ENCODE data around the gene JMJD1C. TPM values are rescaled to one million over a fixed set of nuclear protein-coding genes. Genes with fewer than 3 reads are reported as not detected.
A peak's percentile ranks its signal among the peaks of the same experiment; 100 is the strongest.

JMJD1C gene
- total RNA-seq, 1 experiment from 2014 or later = 180 TPM

- Mint-ChIP-seq H3K27ac (peak overlapping the region; percentile 86), H3K4me3 (no peak overlapping the region), H3K36me3 (peaks cover 14% of the 10 kb centered on the region), H3K9me3 (peaks cover 8% of the 10 kb centered on the region), H3K27me3 (ENCODE audit: low read depth) (no peaks in the 10 kb centered on the region), H3K4me1 (peaks cover 17% of the 10 kb centered on the region)
- ChIA-PET CTCF (interaction anchor here (1.6 kb wide), 1 partner anchor 228 kb away, joined by 4 read pairs; no protein-coding TSS in a partner anchor), POLR2A (no interaction called here)
- DNase-seq (ENCODE audit: low spot score) = no peak
- TF ChIP-seq USF1 (CRISPR knock-in tag; IDR thresholded peaks at IDR 0.05) (no peak), ATF2 (CRISPR knock-in tag; IDR thresholded peaks at IDR 0.05; ENCODE audit: borderline replicate concordance, low read depth) (no peak), ERG (CRISPR knock-in tag; IDR thresholded peaks at IDR 0.05) (no peak), ZNF219 (CRISPR knock-in tag; IDR thresholded peaks at IDR 0.05; ENCODE audit: borderline replicate concordance) (no peak), OVOL2 (CRISPR knock-in tag; IDR thresholded peaks at IDR 0.05; ENCODE audit: borderline replicate concordance) (no peak), SOX15 (CRISPR knock-in tag; IDR thresholded peaks at IDR 0.05) (no peak), FOXP1 (CRISPR knock-in tag; IDR thresholded peaks at IDR 0.05; ENCODE audit: borderline replicate concordance) (no peak), FOXJ3 (CRISPR knock-in tag; IDR thresholded peaks at IDR 0.05; ENCODE audit: borderline replicate concordance) (no peak), ZBTB43 (CRISPR knock-in tag; IDR thresholded peaks at IDR 0.05) (no peak), KAT7 (CRISPR knock-in tag; IDR thresholded peaks at IDR 0.05; ENCODE audit: borderline replicate concordance) (no peak)
- no peak for ATAC-seq
These were observed 26.0 kb upstream of the JMJD1C start for GRCh38 chr10:63491588-63492316.

GRCh38 chr10:63489838-63490237 lies 24.1 kb upstream of the JMJD1C start:
- Mint-ChIP-seq H3K9me3 (peaks cover 8% of the 10 kb centered on the region), H3K27ac (no peak overlapping the region), H3K27me3 (ENCODE audit: low read depth) (no peaks in the 10 kb centered on the region), H3K4me3 (no peak overlapping the region), H3K36me3 (peaks cover 10% of the 10 kb centered on the region), H3K4me1 (peaks cover 13% of the 10 kb centered on the region)
- no peak for DNase-seq (ENCODE audit: low spot score)
- TF ChIP-seq ZNF121 (CRISPR knock-in tag; IDR thresholded peaks at IDR 0.05) (0 out of 2 replicates have a peak, but pooled peaks have one; percentile 63), E2F5 (CRISPR knock-in tag; IDR thresholded peaks at IDR 0.05) (no peak)
- ChIA-PET POLR2A (interaction anchor here (0.7 kb wide), 1 partner anchor 140 kb away, joined by 3 read pairs; no protein-coding TSS in a partner anchor), CTCF (interaction anchor here (0.6 kb wide), 1 partner anchor 106 kb away, joined by 3 read pairs; no protein-coding TSS in a partner anchor)
- no peak for ATAC-seq

- no peak for TF ChIP-seq ZBTB43 (CRISPR knock-in tag; IDR thresholded peaks at IDR 0.05)
- TF ChIP-seq PRRX2 (CRISPR knock-in tag; IDR thresholded peaks at IDR 0.05) = no peak
- Mint-ChIP-seq H3K4me3 (no peak overlapping the region), H3K36me3 (peaks cover 10% of the 10 kb centered on the region), H3K4me1 (peaks cover 13% of the 10 kb centered on the region), H3K9me3 (peaks cover 8% of the 10 kb centered on the region), H3K27ac (no peak overlapping the region), H3K27me3 (ENCODE audit: low read depth) (no peaks in the 10 kb centered on the region)
- ATAC-seq = no peak
- DNase-seq (ENCODE audit: low spot score) = no peak
- ChIA-PET CTCF (no interaction called here), POLR2A (no interaction called here)
These were observed 22.2 kb upstream of the JMJD1C start for GRCh38 chr10:63487990-63488389.
